ENCODE data around the gene SLC35A3. TPM values are rescaled to one million over a fixed set of nuclear protein-coding genes. Genes with fewer than 3 reads are reported as not detected.

SLC35A3 gene
- total and polyA plus RNA-seq, 9 of the 15 experiments (the other 6 are each of a cell fraction or from before 2014, with no cell fraction given): 3.5 to 21.7 (median 13.2) TPM

- TF ChIP-seq ZNF165 (CRISPR knock-in tag; IDR thresholded peaks at IDR 0.05; ENCODE audit: borderline replicate concordance) (no peak), GTF2E2 (tag; IDR thresholded peaks at IDR 0.05) (peak; percentile 67; the same call in 1 of the 2 replicates), ZC3H11A (IDR thresholded peaks at IDR 0.05; ENCODE audit: low read depth, low read length) (no peak), ZNF589 (CRISPR knock-in tag; IDR thresholded peaks at IDR 0.05; ENCODE audit: low read depth) (no peak), HDAC8 (tag; IDR thresholded peaks at IDR 0.05) (no peak), ZNF282 (CRISPR knock-in tag; IDR thresholded peaks at IDR 0.05) (no peak), BHLHE40 (IDR thresholded peaks at IDR 0.05; ENCODE audit: low read length) (peak; percentile 81), CBFB (CRISPR knock-in tag; IDR thresholded peaks at IDR 0.05) (no peak), CHD1 (IDR thresholded peaks at IDR 0.05; ENCODE audit: low read length) (peak; percentile 88), FOXP1 (CRISPR knock-in tag; IDR thresholded peaks at IDR 0.05) (peak; percentile 29; the same call in 1 of the 2 replicates), NCOA2 (IDR thresholded peaks at IDR 0.05; ENCODE audit: partially characterized antibody in 2 of 2) (no peak), HCFC1 (IDR thresholded peaks at IDR 0.05; ENCODE audit: low read depth, low read length) (peak; percentile 49), OTX1 (CRISPR knock-in tag; IDR thresholded peaks at IDR 0.05) (no peak), HDGF (IDR thresholded peaks at IDR 0.05) (no peak), KDM2B (CRISPR knock-in tag; IDR thresholded peaks at IDR 0.05) (no peak), ZBTB43 (CRISPR knock-in tag; IDR thresholded peaks at IDR 0.05) (no peak), CCAR2 (IDR thresholded peaks at IDR 0.05; ENCODE audit: low read depth, low read length) (no peak), BRD9 (IDR thresholded peaks at IDR 0.05; ENCODE audit: low read depth, partially characterized antibody) (no peak), SP2 (IDR thresholded peaks at IDR 0.05; ENCODE audit: extremely low read depth, low read depth, low read length, poor library complexity, severe bottlenecking) (no peak), CEBPB (tag; IDR thresholded peaks at IDR 0.05) (no peak)
- TF ChIP-seq, protein P1, sequence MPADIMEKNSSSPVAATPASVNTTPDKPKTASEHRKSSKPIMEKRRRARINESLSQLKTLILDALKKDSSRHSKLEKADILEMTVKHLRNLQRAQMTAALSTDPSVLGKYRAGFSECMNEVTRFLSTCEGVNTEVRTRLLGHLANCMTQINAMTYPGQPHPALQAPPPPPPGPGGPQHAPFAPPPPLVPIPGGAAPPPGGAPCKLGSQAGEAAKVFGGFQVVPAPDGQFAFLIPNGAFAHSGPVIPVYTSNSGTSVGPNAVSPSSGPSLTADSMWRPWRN (IDR thresholded peaks at IDR 0.05; ENCODE audit: low read depth): no peak
- TF ChIP-seq, protein P2, sequence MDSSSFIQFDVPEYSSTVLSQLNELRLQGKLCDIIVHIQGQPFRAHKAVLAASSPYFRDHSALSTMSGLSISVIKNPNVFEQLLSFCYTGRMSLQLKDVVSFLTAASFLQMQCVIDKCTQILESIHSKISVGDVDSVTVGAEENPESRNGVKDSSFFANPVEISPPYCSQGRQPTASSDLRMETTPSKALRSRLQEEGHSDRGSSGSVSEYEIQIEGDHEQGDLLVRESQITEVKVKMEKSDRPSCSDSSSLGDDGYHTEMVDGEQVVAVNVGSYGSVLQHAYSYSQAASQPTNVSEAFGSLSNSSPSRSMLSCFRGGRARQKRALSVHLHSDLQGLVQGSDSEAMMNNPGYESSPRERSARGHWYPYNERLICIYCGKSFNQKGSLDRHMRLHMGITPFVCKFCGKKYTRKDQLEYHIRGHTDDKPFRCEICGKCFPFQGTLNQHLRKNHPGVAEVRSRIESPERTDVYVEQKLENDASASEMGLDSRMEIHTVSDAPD (CRISPR knock-in tag; IDR thresholded peaks at IDR 0.05): no peak
These were observed 68.3 kb downstream of the SLC35A3 start (continued) for GRCh38 chr1:100037927-100038659.
